ENCODE measurements around the gene PRPSAP2. TPM values are rescaled to one million over a fixed set of nuclear protein-coding genes. Genes with fewer than 3 reads are reported as not detected.

PRPSAP2 gene
- total and polyA plus RNA-seq, 2 donors (not counting 1 experiment from before 2014, with no cell fraction given), result 27.1 to 58.8 TPM

DNA sequence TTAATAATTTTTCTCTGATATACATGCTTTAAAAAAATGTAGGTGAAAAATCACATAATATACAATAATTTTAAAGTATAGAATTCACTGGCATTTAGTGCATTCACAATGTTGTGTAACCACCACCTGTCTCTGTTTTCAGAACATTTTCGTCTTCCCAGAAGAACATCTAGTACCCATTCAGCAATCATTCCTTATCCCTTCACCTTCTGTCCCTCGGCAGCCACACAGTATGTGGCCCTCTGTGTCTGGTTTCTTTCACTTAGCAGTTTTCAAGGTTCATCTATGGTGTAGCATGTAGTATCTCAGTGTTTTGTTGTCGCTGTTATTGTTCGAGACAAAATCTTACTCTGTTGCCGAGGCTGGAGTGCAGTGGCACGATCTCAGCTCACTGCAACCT, 33.6 kb downstream of the PRPSAP2 start:
- no peak overlapping the region for H3K4me3 ChIP-seq (ENCODE audit: control extremely low read depth in 1 of 5, extremely low read depth in 1 of 5, insufficient read depth in 1 of 5, low read depth in 2 of 5, low read length in 4 of 5)
- H3K4me2 ChIP-seq (replicated peaks; ENCODE audit: low read depth, low read length, poor library complexity, severe bottlenecking), result no peak overlapping the region
- no peak overlapping the region for H3K9ac ChIP-seq (ENCODE audit: low read length)
- Mint-ChIP-seq H3K4me3 (no peak overlapping the region), H3K9me3 (ENCODE audit: insufficient read depth) (no peaks in the 10 kb centered on the region), H3K27me3 (no peaks in the 10 kb centered on the region), H3K27ac (no peak overlapping the region), H3K4me1 (peaks cover 7% of the 10 kb centered on the region)
- no peak for TF ChIP-seq EZH2 (IDR thresholded peaks at IDR 0.05; ENCODE audit: borderline replicate concordance, insufficient read depth, low read depth, low read length, poor library complexity, severe bottlenecking)
- TF ChIP-seq, protein P1, sequence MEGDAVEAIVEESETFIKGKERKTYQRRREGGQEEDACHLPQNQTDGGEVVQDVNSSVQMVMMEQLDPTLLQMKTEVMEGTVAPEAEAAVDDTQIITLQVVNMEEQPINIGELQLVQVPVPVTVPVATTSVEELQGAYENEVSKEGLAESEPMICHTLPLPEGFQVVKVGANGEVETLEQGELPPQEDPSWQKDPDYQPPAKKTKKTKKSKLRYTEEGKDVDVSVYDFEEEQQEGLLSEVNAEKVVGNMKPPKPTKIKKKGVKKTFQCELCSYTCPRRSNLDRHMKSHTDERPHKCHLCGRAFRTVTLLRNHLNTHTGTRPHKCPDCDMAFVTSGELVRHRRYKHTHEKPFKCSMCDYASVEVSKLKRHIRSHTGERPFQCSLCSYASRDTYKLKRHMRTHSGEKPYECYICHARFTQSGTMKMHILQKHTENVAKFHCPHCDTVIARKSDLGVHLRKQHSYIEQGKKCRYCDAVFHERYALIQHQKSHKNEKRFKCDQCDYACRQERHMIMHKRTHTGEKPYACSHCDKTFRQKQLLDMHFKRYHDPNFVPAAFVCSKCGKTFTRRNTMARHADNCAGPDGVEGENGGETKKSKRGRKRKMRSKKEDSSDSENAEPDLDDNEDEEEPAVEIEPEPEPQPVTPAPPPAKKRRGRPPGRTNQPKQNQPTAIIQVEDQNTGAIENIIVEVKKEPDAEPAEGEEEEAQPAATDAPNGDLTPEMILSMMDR (IDR thresholded peaks at IDR 0.05), result no peak
- DNase-seq (no peak), ATAC-seq (ENCODE audit: low read depth) (no peak)
- no peak overlapping the region for H2AFZ ChIP-seq (ENCODE audit: insufficient read depth, low read depth, low read length, poor library complexity, severe bottlenecking)
- intact Hi-C loops (cut with micrococcal nuclease), result no loop called here
- no peaks in the 10 kb centered on the region for H3K27me3 ChIP-seq (replicated peaks in 1 of 4; ENCODE audit: control extremely low read depth in 1 of 4, control insufficient read depth in 3 of 4, insufficient read depth in 4 of 4, low read length in 3 of 4)
- no peaks in the 10 kb centered on the region for H3K9me3 ChIP-seq (ENCODE audit: control extremely low read depth in 1 of 3, control insufficient read depth in 2 of 3, insufficient read depth in 1 of 3, low read length in 2 of 3)
- no peak overlapping the region for H3K27ac ChIP-seq (ENCODE audit: low read length in 2 of 2)
- no peaks in the 10 kb centered on the region for H4K20me1 ChIP-seq (ENCODE audit: control insufficient read depth, insufficient read depth, low read length, poor library complexity, severe bottlenecking)
- 96% methylated on average over 4 of the region's 6 CpGs for WGBS (ENCODE audit: insufficient coverage)
- ChIA-PET POLR2A (no interaction called here), CTCF (no interaction called here)
- H3K36me3 ChIP-seq (replicated peaks in 1 of 2; ENCODE audit: control extremely low read depth in 1 of 2, control insufficient read depth in 1 of 2, extremely low read depth in 1 of 2, insufficient read depth in 2 of 2, low read length in 1 of 2), result peaks cover 4 to 24% of the 10 kb centered on the region in 2 experiments
- H3K4me1 ChIP-seq (ENCODE audit: control insufficient read depth in 2 of 2, insufficient read depth in 2 of 2, low read length in 2 of 2), result peaks cover 0 to 3% of the 10 kb centered on the region in 2 donors
- peaks cover 8% of the 10 kb centered on the region for H3K79me2 ChIP-seq (ENCODE audit: control insufficient read depth, insufficient read depth, low read length)

DNA sequence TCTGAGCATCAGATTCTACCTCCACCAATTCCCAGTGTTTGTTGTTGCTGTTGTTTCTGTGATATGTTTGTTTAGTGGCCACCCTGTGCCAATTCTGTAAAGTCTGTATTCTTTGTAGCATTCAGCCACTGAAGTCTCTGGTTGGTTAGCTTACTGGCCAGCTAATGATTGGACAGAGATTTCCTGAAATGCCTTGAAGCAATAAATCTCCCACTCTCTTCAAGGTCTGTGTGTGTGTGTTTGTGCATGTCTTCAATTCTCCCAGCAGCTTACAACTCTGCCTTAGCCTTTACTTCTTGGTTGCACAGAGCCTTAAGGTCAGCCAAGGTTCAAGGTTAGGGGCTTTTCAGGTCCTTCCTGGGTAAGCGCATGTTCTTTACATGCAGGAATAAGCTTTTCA, 38.2 kb downstream of the PRPSAP2 start:
- intact Hi-C loops (cut with micrococcal nuclease), result no loop called here
- H2AFZ ChIP-seq (ENCODE audit: insufficient read depth, low read depth, low read length, poor library complexity, severe bottlenecking), result no peak overlapping the region
- TF ChIP-seq, protein P1 (IDR thresholded peaks at IDR 0.05), result no peak
- TF ChIP-seq EZH2 (IDR thresholded peaks at IDR 0.05; ENCODE audit: borderline replicate concordance, insufficient read depth, low read depth, low read length, poor library complexity, severe bottlenecking), result no peak
- peaks cover 25% of the 10 kb centered on the region in 2 donors for H3K4me1 ChIP-seq (ENCODE audit: control insufficient read depth in 2 of 2, insufficient read depth in 2 of 2, low read length in 2 of 2)
- ATAC-seq (ENCODE audit: low read depth) (no peak), DNase-seq (no peak)
- H3K27ac ChIP-seq (ENCODE audit: low read length in 2 of 2), result no peak overlapping the region
- Mint-ChIP-seq H3K9me3 (ENCODE audit: insufficient read depth) (no peaks in the 10 kb centered on the region), H3K4me1 (peaks cover 25% of the 10 kb centered on the region), H3K27me3 (no peaks in the 10 kb centered on the region), H3K4me3 (no peak overlapping the region), H3K27ac (no peak overlapping the region)
- CTCF ChIA-PET, result no interaction called here
- POLR2A ChIA-PET, result no interaction called here
- no peaks in the 10 kb centered on the region for H3K27me3 ChIP-seq (replicated peaks in 1 of 4; ENCODE audit: control extremely low read depth in 1 of 4, control insufficient read depth in 3 of 4, insufficient read depth in 4 of 4, low read length in 3 of 4)
- peaks cover 30% of the 10 kb centered on the region for H3K79me2 ChIP-seq (ENCODE audit: control insufficient read depth, insufficient read depth, low read length)
- WGBS (ENCODE audit: insufficient coverage), result no CpG with 5 or more reads among the region's 1 CpG
- no peaks in the 10 kb centered on the region for H4K20me1 ChIP-seq (ENCODE audit: control insufficient read depth, insufficient read depth, low read length, poor library complexity, severe bottlenecking)
- no peak overlapping the region for H3K4me3 ChIP-seq (ENCODE audit: control extremely low read depth in 1 of 5, extremely low read depth in 1 of 5, insufficient read depth in 1 of 5, low read depth in 2 of 5, low read length in 4 of 5)
- peaks cover 7 to 19% of the 10 kb centered on the region in 2 experiments for H3K36me3 ChIP-seq (replicated peaks in 1 of 2; ENCODE audit: control extremely low read depth in 1 of 2, control insufficient read depth in 1 of 2, extremely low read depth in 1 of 2, insufficient read depth in 2 of 2, low read length in 1 of 2)
- H3K9me3 ChIP-seq (ENCODE audit: control extremely low read depth in 1 of 3, control insufficient read depth in 2 of 3, insufficient read depth in 1 of 3, low read length in 2 of 3), result peaks cover 0 to 3% (median 0%) of the 10 kb centered on the region in 3 donors
- no peak overlapping the region for H3K9ac ChIP-seq (ENCODE audit: low read length)
- H3K4me2 ChIP-seq (replicated peaks; ENCODE audit: low read depth, low read length, poor library complexity, severe bottlenecking), result no peak overlapping the region

Data from B cell (primary cell).